GM18867 (cell line): ENCODE data around the gene FAF1.
A peak's percentile ranks its signal among the peaks of the same experiment; 100 is the strongest.

Experiments
- ATAC-seq: cut with Tn5 transposase; IDR thresholded peaks from one replicate; pipeline ENCODE4 v1.9.1; 2021; ENCODE audit warnings: mild to moderate bottlenecking, moderate library complexity; ENCODE audit not compliant: unreplicated experiment

The FAF1 gene

DNA sequence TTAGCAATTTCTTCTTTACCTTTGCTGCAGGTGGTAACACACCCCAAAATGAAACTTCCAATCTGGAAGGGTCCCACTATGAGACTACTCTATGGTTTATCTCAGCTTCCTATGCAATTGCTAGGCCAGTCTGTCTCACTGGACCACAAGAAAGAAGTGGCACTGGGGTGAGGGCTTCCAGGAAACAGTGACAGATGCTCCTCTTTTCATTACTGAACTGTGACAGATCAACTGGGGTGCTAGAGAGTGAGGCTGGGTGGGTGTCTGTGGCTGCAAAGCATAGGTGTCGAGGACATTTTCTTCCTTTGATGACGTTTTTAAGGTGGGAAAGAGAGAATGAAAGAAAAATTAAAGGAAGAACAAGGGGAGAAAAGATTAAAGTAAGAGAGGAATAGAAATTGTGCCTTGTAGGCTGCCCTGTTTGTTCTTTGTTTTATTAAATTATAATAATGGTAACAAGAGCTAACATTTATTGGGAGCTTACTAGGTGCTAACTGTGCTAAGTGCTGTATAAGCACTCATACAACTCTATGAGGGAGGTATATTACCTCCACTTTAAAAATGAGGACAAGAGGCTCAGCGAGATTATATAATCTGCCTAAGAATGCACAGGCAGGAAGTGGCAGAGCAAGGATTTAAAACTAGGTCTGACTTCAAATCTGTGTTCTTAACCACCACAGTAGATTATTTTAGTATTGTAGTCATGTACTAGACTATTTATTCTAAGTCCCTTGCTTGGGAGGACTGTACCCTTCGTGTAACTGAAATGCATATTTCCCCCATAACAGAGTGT is 509.0 kb downstream of the FAF1 start:
- ATAC-seq: no peak

DNA sequence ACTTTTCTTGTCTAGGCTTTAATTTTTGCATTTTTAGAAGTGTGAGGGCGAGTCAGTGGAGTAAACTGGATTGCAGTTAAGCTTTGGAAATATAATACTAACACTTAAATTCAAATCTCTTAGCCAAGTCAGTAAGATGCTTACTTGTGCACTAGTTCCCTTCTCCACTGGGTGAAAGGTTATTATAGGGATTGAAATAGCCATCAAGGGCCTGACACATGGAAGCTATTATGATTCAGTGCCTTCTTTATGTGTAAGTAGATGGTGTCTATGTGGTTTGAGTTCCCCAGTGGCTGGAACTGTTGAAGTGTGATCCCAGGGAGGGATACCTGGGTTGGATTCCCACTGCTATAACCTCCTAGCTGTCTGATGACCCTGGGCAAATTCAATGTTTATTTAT is 512.1 kb downstream of the FAF1 start:
- no peak for ATAC-seq

- no peak for ATAC-seq
These were observed 518.9 kb downstream of the FAF1 start for GRCh38 chr1:50441183-50441582.

DNA sequence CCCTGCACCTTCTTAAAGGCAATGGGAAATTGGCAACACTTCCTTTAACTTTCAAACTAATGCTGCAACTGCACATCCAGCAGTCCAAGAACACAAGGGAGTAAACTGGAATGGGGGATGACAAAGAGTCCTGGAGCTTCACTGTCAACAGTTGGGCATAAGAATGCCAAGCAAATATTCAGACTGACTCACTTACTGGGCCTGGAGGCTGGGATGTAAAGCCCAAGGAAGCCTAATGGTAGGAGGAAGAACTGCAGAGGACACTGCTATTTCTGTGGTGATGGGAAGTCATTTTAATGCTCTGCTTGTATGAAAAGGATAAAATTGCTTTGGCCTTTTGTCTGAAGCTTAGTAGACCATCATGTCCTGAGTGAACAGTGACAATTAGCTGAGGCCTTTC is 521.1 kb downstream of the FAF1 start:
- ATAC-seq: no peak

DNA sequence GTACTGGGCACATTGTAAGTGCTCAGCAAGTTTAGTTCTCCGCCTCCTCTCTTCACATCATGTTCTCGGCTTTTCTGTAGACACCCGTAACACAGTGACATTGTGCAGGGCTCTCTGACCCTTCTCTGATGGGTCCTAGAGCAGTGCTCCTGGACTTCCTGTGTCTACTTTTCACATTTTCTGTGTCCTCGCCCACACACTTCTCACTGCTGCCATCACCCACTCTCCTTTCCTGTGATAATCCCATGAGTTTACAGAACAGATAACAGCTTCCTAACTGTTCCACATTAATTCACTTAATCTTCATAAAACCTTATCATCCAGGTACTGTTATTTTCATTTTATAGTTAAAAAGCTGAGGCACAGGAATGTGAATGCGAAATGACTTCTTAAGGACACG is 523.6 kb downstream of the FAF1 start:
- no peak for ATAC-seq

- ATAC-seq: no peak
These were observed 530.1 kb downstream of the FAF1 start for GRCh38 chr1:50430010-50430405.

GRCh38 chr1:50427818-50428779 is 532.0 kb downstream of the FAF1 start:
- no peak for ATAC-seq

GRCh38 chr1:50427086-50427817 is 532.8 kb downstream of the FAF1 start:
- ATAC-seq: no peak

GRCh38 chr1:50426702-50427085 is 533.4 kb downstream of the FAF1 start:
- ATAC-seq: no peak

DNA sequence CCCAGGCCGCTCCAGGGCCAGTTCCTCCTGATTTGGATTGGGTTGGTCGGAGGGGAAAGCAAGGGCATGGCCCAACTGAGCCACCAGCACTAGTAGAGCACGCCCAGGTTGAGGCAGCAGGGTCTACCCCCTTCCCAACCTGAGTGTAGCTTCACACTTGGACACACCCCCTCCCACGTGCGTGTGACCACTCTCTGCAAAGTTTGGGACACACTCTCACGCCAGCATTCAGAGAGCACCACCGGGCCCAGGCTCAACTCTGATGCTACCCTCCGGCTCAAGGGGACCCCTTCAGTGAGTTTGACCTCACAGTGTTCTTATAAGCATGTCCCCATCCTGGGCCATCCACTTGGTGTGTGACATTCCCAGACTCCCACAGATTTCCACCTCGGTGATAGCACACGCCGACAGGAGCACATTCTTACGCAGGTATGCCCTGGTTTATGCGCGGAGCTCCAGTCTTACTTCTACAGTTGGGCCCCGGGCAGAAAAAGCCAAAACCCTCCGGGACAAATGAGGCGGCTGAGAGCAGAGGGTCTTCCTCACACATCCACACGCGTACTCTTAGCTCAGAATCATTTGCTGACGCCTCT is 533.9 kb downstream of the FAF1 start:
- ATAC-seq: no peak

GRCh38 chr1:50425376-50426107 is 534.5 kb downstream of the FAF1 start:
- no peak for ATAC-seq

DNA sequence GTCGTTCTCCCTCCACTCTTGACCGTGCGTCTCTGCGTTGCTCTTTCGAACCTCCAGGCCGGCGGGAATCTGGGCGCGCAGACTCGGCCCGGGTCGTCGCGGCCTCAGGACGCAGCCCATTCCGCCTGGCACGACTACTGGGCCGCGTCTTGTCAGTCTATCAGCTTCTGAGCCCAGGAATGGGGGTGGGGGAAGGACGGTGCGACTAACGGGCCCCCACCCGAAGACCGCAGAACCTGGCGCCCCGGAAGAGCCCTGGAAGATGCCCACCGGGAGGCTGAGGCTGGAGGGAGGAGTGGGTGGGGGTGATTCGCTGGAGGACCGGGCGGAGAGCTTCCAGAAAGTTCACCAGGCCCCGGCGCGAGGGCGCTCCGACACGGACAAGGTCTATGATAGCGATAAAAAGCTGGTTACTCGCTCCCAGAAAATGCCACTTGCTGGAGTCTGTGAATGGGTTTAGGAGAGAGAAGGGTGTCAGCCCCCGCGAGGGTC is 535.1 kb downstream of the FAF1 start:
- no peak for ATAC-seq

GRCh38 chr1:50424045-50424883 is 535.8 kb downstream of the FAF1 start:
- no peak for ATAC-seq

- peak; percentile 35 for ATAC-seq
These were observed 536.4 kb downstream of the FAF1 start for GRCh38 chr1:50423670-50424000.

GRCh38 chr1:50422946-50423669 is 537.0 kb downstream of the FAF1 start, which contains the start of gene DMRTA2:
Gene DMRTA2, minus strand, starts transcription at chr1:50423443. Its CDS starts 1,907 bp downstream, at chr1:50421536.
- peak; percentile 8 for ATAC-seq

DNA sequence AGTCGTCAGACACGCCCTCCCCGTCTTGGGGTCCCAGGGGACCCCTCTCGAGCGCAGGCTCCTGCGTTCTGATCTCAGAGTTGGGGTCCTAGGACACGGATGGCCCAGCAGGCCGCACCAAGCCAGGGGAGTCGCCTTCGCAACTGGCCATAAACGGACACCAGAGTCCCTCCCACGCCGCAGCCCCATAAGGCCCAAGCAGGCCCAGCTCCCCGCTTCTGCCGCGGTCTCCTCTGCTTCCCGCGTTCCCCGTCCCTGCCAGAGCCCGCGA is 537.5 kb downstream of the FAF1 start:
- ATAC-seq: no peak

DNA sequence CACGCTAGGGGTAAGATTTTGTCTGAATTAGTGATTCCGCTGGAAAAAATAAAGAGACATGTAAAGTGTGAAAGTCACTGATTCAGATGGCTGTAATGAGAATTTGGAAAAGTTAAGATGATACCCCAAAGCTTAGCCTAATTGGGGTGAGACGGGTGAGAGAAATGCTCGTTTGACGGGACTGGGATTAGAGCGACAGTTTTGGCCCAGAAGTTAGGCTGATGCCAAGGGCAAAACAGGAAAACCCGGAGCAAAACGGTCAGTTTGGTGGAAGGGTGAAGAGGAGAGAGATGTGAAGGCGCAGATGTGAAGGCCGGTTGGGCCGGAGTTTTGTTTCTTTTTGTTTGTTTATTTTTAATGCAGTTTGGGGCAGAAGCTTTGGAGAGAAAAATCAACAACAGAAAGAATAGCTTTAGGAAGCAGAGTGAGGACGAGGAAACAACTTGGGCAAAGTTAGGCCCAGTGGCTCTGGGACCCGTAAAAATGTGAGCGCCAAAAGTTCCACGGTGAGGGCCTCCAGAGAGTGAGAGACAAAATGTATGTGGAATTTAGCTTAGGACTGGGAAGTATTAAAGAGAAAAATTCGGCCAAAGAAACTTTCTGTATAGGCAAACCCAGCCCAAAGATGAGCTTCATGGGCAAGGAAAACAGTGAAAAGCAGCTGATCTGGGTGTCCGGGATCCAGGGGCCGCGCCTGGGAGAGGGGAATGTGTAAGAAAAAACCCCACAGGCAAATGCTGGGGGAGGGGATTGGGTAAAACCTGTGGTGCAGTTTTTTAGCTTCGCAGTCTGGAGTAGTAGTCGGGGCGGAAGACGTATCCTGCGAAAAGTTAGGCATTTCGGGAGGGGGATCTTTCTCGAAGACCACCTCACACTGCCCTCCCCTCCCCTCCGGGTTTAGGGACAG is 538.0 kb downstream of the FAF1 start:
- no peak for ATAC-seq

GRCh38 chr1:50421366-50421748 is 538.7 kb downstream of the FAF1 start:
- ATAC-seq: no peak
